ENCODE results near the gene TRAF3IP3. TPM values are rescaled to one million over a fixed set of nuclear protein-coding genes. Genes with fewer than 3 reads are reported as not detected.

Gene TRAF3IP3
- total and polyA plus RNA-seq, 5 experiments from 2014 or later, result 333 to 717 (median 540) TPM

GRCh38 chr1:209770636-209771415, 15.0 kb downstream of the TRAF3IP3 start:
- H3K27me3 Mint-ChIP-seq, result no peaks in the 10 kb centered on the region
- no peak for ATAC-seq
- H3K4me1 Mint-ChIP-seq, result peaks cover 23 to 34% (median 29%) of the 10 kb centered on the region in 4 donors
- H3K9me3 Mint-ChIP-seq, result no peaks in the 10 kb centered on the region
- no peak for DNase-seq
- H3K36me3 Mint-ChIP-seq, result peaks cover 34 to 53% (median 38%) of the 10 kb centered on the region in 3 donors
- POLR2A ChIA-PET, result interaction anchor here (0.6 to 34.0 kb wide), 5 partner anchors 5 to 201 kb away, joined by 4 to 1192 read pairs (median 7); partner anchors contain the start of genes C1orf74, TRAF3IP3 and UTP25
- H3K4me3 Mint-ChIP-seq, result no peak overlapping the region
- no peak overlapping the region for H3K27ac Mint-ChIP-seq

GRCh38 chr1:209772126-209772525, 16.3 kb downstream of the TRAF3IP3 start:
- peaks cover 22 to 50% (median 33%) of the 10 kb centered on the region in 3 donors for H3K36me3 Mint-ChIP-seq
- no peaks in the 10 kb centered on the region for H3K27me3 Mint-ChIP-seq
- POLR2A ChIA-PET, result interaction anchor here (1.6 to 34.0 kb wide), 5 partner anchors 4 to 51 kb away, joined by 5 to 1192 read pairs (median 9); partner anchors contain the start of genes C1orf74, IRF6 and TRAF3IP3
- H3K9me3 Mint-ChIP-seq, result no peaks in the 10 kb centered on the region
- DNase-seq (no peak), ATAC-seq (no peak)
- no peak overlapping the region for H3K27ac Mint-ChIP-seq
- H3K4me3 Mint-ChIP-seq, result no peak overlapping the region
- H3K4me1 Mint-ChIP-seq, result peaks cover 14 to 24% (median 18%) of the 10 kb centered on the region in 4 donors

- peaks cover 0 to 43% (median 26%) of the 10 kb centered on the region in 3 donors for H3K36me3 Mint-ChIP-seq
- peak overlapping the region in 8 of 10 donors; percentile 44 to 91 (median 82) for H3K27ac Mint-ChIP-seq
- POLR2A ChIA-PET, result interaction anchor here (0.6 to 34.0 kb wide), 3 partner anchors 1 to 1478 kb away, joined by 3 to 1192 read pairs (median 1192); partner anchors contain the start of genes C1orf74 and TRAF3IP3
- no peaks in the 10 kb centered on the region for H3K9me3 Mint-ChIP-seq
- ATAC-seq (no peak), DNase-seq (no peak)
- peaks cover 14 to 23% (median 17%) of the 10 kb centered on the region in 4 donors for H3K4me1 Mint-ChIP-seq
- H3K27me3 Mint-ChIP-seq, result no peaks in the 10 kb centered on the region
- H3K4me3 Mint-ChIP-seq, result peak overlapping the region in 7 of 10 donors; percentile 1 to 54 (median 26)
Observed at GRCh38 chr1:209774592-209774991, 18.7 kb downstream of the TRAF3IP3 start.

- POLR2A ChIA-PET, result interaction anchor here (26.4 to 34.0 kb wide), 2 partner anchors 0 to 16 kb away, joined by 1192 read pairs; partner anchors contain the start of genes C1orf74 and TRAF3IP3
- H3K27ac Mint-ChIP-seq, result peak overlapping the region in 9 of 10 donors; percentile 44 to 91 (median 80)
- no peak overlapping the region for H3K4me3 Mint-ChIP-seq
- no peaks in the 10 kb centered on the region for H3K27me3 Mint-ChIP-seq
- H3K9me3 Mint-ChIP-seq, result no peaks in the 10 kb centered on the region
- peaks cover 0 to 43% (median 26%) of the 10 kb centered on the region in 3 donors for H3K36me3 Mint-ChIP-seq
- DNase-seq (no peak), ATAC-seq (no peak)
- H3K4me1 Mint-ChIP-seq, result peaks cover 16 to 30% (median 22%) of the 10 kb centered on the region in 4 donors
Observed at GRCh38 chr1:209775678-209776077, 19.8 kb downstream of the TRAF3IP3 start.

GRCh38 chr1:209777587-209777986, 21.7 kb downstream of the TRAF3IP3 start:
- Mint-ChIP-seq H3K27me3 (no peaks in the 10 kb centered on the region), H3K9me3 (no peaks in the 10 kb centered on the region), H3K4me3 (no peak overlapping the region), H3K4me1 (peaks cover 17 to 37% (median 27%) of the 10 kb centered on the region in 4 donors), H3K27ac (peak overlapping the region in 9 of 10 donors; percentile 7 to 87 (median 70)), H3K36me3 (peaks cover 12 to 43% (median 26%) of the 10 kb centered on the region in 3 donors)
- POLR2A ChIA-PET, result interaction anchor here (26.4 kb wide), 1 partner anchor 18 kb away, joined by 1192 read pairs; the partner anchor contains the start of gene TRAF3IP3
- no peak for ATAC-seq
- no peak for DNase-seq

- Mint-ChIP-seq H3K36me3 (peaks cover 15 to 40% (median 21%) of the 10 kb centered on the region in 3 donors), H3K27ac (peak overlapping the region in 8 of 10 donors; percentile 7 to 87 (median 68)), H3K27me3 (no peaks in the 10 kb centered on the region), H3K9me3 (no peaks in the 10 kb centered on the region), H3K4me1 (peaks cover 19 to 42% (median 31%) of the 10 kb centered on the region in 4 donors), H3K4me3 (no peak overlapping the region)
- no peak for DNase-seq
- ATAC-seq, result no peak
- POLR2A ChIA-PET, result interaction anchor here (0.6 to 26.4 kb wide), 2 partner anchors 19 to 29 kb away, joined by 4 to 1192 read pairs; partner anchors contain the start of gene TRAF3IP3
Observed at GRCh38 chr1:209778102-209778501, 22.2 kb downstream of the TRAF3IP3 start.

- ATAC-seq (no peak), DNase-seq (no peak)
- Mint-ChIP-seq H3K4me1 (peaks cover 15 to 63% (median 51%) of the 10 kb centered on the region in 4 donors), H3K27ac (peak overlapping the region; percentile 33 to 91 (median 56)), H3K4me3 (no peak overlapping the region), H3K36me3 (peaks cover 5 to 23% (median 21%) of the 10 kb centered on the region in 3 donors), H3K9me3 (no peaks in the 10 kb centered on the region), H3K27me3 (peaks cover 0 to 3% (median 0%) of the 10 kb centered on the region in 5 donors)
- POLR2A ChIA-PET, result interaction anchor here (0.6 to 26.4 kb wide), 5 partner anchors 8 to 46 kb away, joined by 3 to 1192 read pairs (median 4); partner anchors contain the start of gene TRAF3IP3
Observed at GRCh38 chr1:209780268-209780667, 24.4 kb downstream of the TRAF3IP3 start.

GRCh38 chr1:209783386-209783785, 27.5 kb downstream of the TRAF3IP3 start:
- H3K36me3 Mint-ChIP-seq, result peaks cover 4 to 21% (median 4%) of the 10 kb centered on the region in 3 donors
- DNase-seq (no peak), ATAC-seq (no peak)
- peaks cover 0 to 9% (median 3%) of the 10 kb centered on the region in 5 donors for H3K27me3 Mint-ChIP-seq
- POLR2A ChIA-PET, result interaction anchor here (0.7 to 26.4 kb wide), 6 partner anchors 24 to 43 kb away, joined by 3 to 1192 read pairs (median 3); partner anchors contain the start of gene TRAF3IP3
- H3K4me3 Mint-ChIP-seq, result peak overlapping the region in 9 of 10 donors; percentile 86 to 98 (median 95)
- H3K9me3 Mint-ChIP-seq, result no peaks in the 10 kb centered on the region
- peaks cover 13 to 56% (median 41%) of the 10 kb centered on the region in 4 donors for H3K4me1 Mint-ChIP-seq
- peak overlapping the region; percentile 95 to 99 (median 99) for H3K27ac Mint-ChIP-seq

- Mint-ChIP-seq H3K36me3 (peaks cover 0 to 21% (median 10%) of the 10 kb centered on the region in 3 donors), H3K4me3 (peak within 1 kb of the TSS; percentile 86 to 98 (median 94)), H3K4me1 (peaks cover 12 to 47% (median 36%) of the 10 kb centered on the region in 4 donors), H3K27ac (peak within 1 kb of the TSS; percentile 95 to 99 (median 99)), H3K9me3 (no peaks in the 10 kb centered on the region), H3K27me3 (peaks cover 0 to 14% (median 4%) of the 10 kb centered on the region in 5 donors)
- DNase-seq (peak; percentile 97 to 100 (median 99)), ATAC-seq (peak; percentile 97 to 98)
- POLR2A ChIA-PET, result interaction anchor here (0.6 to 26.4 kb wide), 12 partner anchors 10 to 1540 kb away, joined by 3 to 1192 read pairs (median 3); partner anchors contain the start of genes IRF6, TRAF3IP3 and UTP25
Observed at GRCh38 chr1:209784265-209785169, 28.7 kb downstream of the TRAF3IP3 start, which contains the start of gene C1orf74. Gene C1orf74 (minus strand): TSS chr1:209784559. CDS start chr1:209783634, 925 bp downstream.

GRCh38 chr1:209785592-209785991, 29.7 kb downstream of the TRAF3IP3 start:
- peak overlapping the region in 4 of 10 donors; percentile 22 to 98 (median 54) for H3K4me3 Mint-ChIP-seq
- POLR2A ChIA-PET, result interaction anchor here (2.8 to 26.4 kb wide), 2 partner anchors 26 to 42 kb away, joined by 10 to 1192 read pairs; partner anchors contain the start of genes TRAF3IP3 and UTP25
- DNase-seq (no peak), ATAC-seq (no peak)
- H3K36me3 Mint-ChIP-seq, result peaks cover 8 to 21% (median 14%) of the 10 kb centered on the region in 3 donors
- peak overlapping the region in 9 of 10 donors; percentile 95 to 99 (median 99) for H3K27ac Mint-ChIP-seq
- H3K4me1 Mint-ChIP-seq, result peaks cover 12 to 36% (median 31%) of the 10 kb centered on the region in 4 donors
- peaks cover 0 to 19% (median 5%) of the 10 kb centered on the region in 5 donors for H3K27me3 Mint-ChIP-seq
- H3K9me3 Mint-ChIP-seq, result no peaks in the 10 kb centered on the region

- H3K9me3 Mint-ChIP-seq, result no peaks in the 10 kb centered on the region
- H3K4me1 Mint-ChIP-seq, result peaks cover 12 to 36% (median 31%) of the 10 kb centered on the region in 4 donors
- H3K27me3 Mint-ChIP-seq, result peaks cover 0 to 22% (median 5%) of the 10 kb centered on the region in 5 donors
- POLR2A ChIA-PET, result interaction anchor here (2.8 to 26.4 kb wide), 2 partner anchors 27 to 42 kb away, joined by 10 to 1192 read pairs; partner anchors contain the start of genes TRAF3IP3 and UTP25
- DNase-seq (no peak), ATAC-seq (no peak)
- no peak overlapping the region for H3K4me3 Mint-ChIP-seq
- peak overlapping the region in 6 of 10 donors; percentile 52 to 99 (median 98) for H3K27ac Mint-ChIP-seq
- H3K36me3 Mint-ChIP-seq, result peaks cover 8 to 19% (median 19%) of the 10 kb centered on the region in 3 donors
Observed at GRCh38 chr1:209786146-209786545, 30.3 kb downstream of the TRAF3IP3 start.
